Activated T-cell treated with anti-CD3 and anti-CD28 coated beads, Interleukin-2, amount 50 U/mL, for 72 hours (primary cell): ENCODE results near the gene FGD3. TPM values are rescaled to one million over a fixed set of nuclear protein-coding genes. Genes with fewer than 3 reads are reported as not detected.
"Not testable (repeated sequence)": the region's sequence is repeated elsewhere in the genome, so short reads cannot be mapped to it uniquely, and the experiment has no call there.

Source experiments
- ATAC-seq, 2 donors: fragments of 150-1000 bp; cut with Tn5 transposase; replicated peaks in 1 of 2; 2 replicates each; pipeline ENCODE4 v1.10.0; 2021; ENCODE audit warnings: moderate library complexity in 2 of 2, mild to moderate bottlenecking in 1 of 2
- DNase-seq, 2 donors: peaks; one replicate each; pipeline ENCODE4 v3.0.0; 2021 to 2022; ENCODE audit warnings: mixed read lengths in 1 of 2
- H3K27ac Mint-ChIP-seq: one replicate; pipeline ENCODE4 v1.8.0; 2022; ENCODE audit warnings: mild to moderate bottlenecking, moderate library complexity, mixed read lengths
- H3K27me3 Mint-ChIP-seq: one replicate; pipeline ENCODE4 v1.8.0; 2022; ENCODE audit warnings: low read depth, mixed read lengths
- H3K36me3 Mint-ChIP-seq, 2 donors: one replicate each; pipeline ENCODE4 v1.8.0; 2022; ENCODE audit warnings: mixed read lengths in 2 of 2, mild to moderate bottlenecking in 1 of 2; ENCODE audit not compliant: insufficient read depth in 2 of 2
- H3K4me1 Mint-ChIP-seq: one replicate; pipeline ENCODE4 v1.8.0; 2022; ENCODE audit warnings: low read depth, mixed read lengths
- H3K4me3 Mint-ChIP-seq, 2 donors: one replicate each; pipeline ENCODE4 v1.8.0; 2022; ENCODE audit warnings: mild to moderate bottlenecking in 2 of 2, mixed read lengths in 2 of 2, moderate library complexity in 2 of 2
- H3K9me3 Mint-ChIP-seq, 2 donors: one replicate each; pipeline ENCODE4 v1.8.0; 2022; ENCODE audit warnings: mixed read lengths in 2 of 2
- total RNA-seq, 2 donors: library from RNA; stranded (reverse); gene quantifications; one replicate each; pipeline ENCODE4 v1.2.3, GENCODE V29; 2022

FGD3 gene
- total RNA-seq, 2 donors from 2014 or later, result 66.2 to 72.9 TPM

- peak overlapping the region; percentile 75 for H3K27ac Mint-ChIP-seq
- no peaks in the 10 kb centered on the region for H3K27me3 Mint-ChIP-seq
- no peaks in the 10 kb centered on the region for H3K9me3 Mint-ChIP-seq
- H3K36me3 Mint-ChIP-seq, result peaks cover 12 to 34% of the 10 kb centered on the region in 2 donors
- ATAC-seq (no peak), DNase-seq (no peak)
- H3K4me1 Mint-ChIP-seq, result peaks cover 12% of the 10 kb centered on the region
- H3K4me3 Mint-ChIP-seq, result no peak overlapping the region
These were observed 62.2 kb downstream of the FGD3 start for GRCh38 chr9:93009337-93010015.

GRCh38 chr9:93010056-93010455 is 62.7 kb downstream of the FGD3 start:
- peaks cover 15 to 37% of the 10 kb centered on the region in 2 donors for H3K36me3 Mint-ChIP-seq
- DNase-seq, result no peak
- H3K4me3 Mint-ChIP-seq, result no peak overlapping the region
- no peak for ATAC-seq
- H3K9me3 Mint-ChIP-seq, result no peaks in the 10 kb centered on the region
- no peak overlapping the region for H3K27ac Mint-ChIP-seq
- peaks cover 11% of the 10 kb centered on the region for H3K4me1 Mint-ChIP-seq
- no peaks in the 10 kb centered on the region for H3K27me3 Mint-ChIP-seq

- H3K4me1 Mint-ChIP-seq, result peaks cover 11% of the 10 kb centered on the region
- DNase-seq, result no peak
- H3K4me3 Mint-ChIP-seq, result no peak overlapping the region
These were observed 63.4 kb downstream of the FGD3 start for GRCh38 chr9:93010704-93011103.

GRCh38 chr9:93011114-93011513 is 63.8 kb downstream of the FGD3 start:
- no peaks in the 10 kb centered on the region for H3K9me3 Mint-ChIP-seq
- H3K4me3 Mint-ChIP-seq, result no peak overlapping the region
- ATAC-seq (no peak), DNase-seq (no peak)
- no peaks in the 10 kb centered on the region for H3K27me3 Mint-ChIP-seq
- peaks cover 11% of the 10 kb centered on the region for H3K4me1 Mint-ChIP-seq
- peaks cover 12 to 38% of the 10 kb centered on the region in 2 donors for H3K36me3 Mint-ChIP-seq
- H3K27ac Mint-ChIP-seq, result no peak overlapping the region

More at GRCh38 chr9:93010704-93011103, 63.4 kb downstream of the FGD3 start:
- Mint-ChIP-seq H3K27ac (peak overlapping the region; percentile 38), H3K9me3 (no peaks in the 10 kb centered on the region), H3K36me3 (peaks cover 15 to 39% of the 10 kb centered on the region in 2 donors), H3K27me3 (no peaks in the 10 kb centered on the region)
- no peak for ATAC-seq

- Mint-ChIP-seq H3K27me3 (no peaks in the 10 kb centered on the region), H3K36me3 (peaks cover 10 to 32% of the 10 kb centered on the region in 2 donors), H3K27ac (no peak overlapping the region), H3K4me1 (peaks cover 13% of the 10 kb centered on the region), H3K9me3 (no peaks in the 10 kb centered on the region), H3K4me3 (no peak overlapping the region)
- DNase-seq (no peak), ATAC-seq (no peak)
These were observed 65.9 kb downstream of the FGD3 start for GRCh38 chr9:93012963-93013855.

GRCh38 chr9:93013856-93014582 is 66.7 kb downstream of the FGD3 start:
- ATAC-seq (no peak), DNase-seq (no peak)
- Mint-ChIP-seq H3K9me3 (no peaks in the 10 kb centered on the region), H3K36me3 (peaks cover 10 to 27% of the 10 kb centered on the region in 2 donors), H3K27ac (no peak overlapping the region), H3K4me3 (no peak overlapping the region), H3K27me3 (no peaks in the 10 kb centered on the region), H3K4me1 (peaks cover 10% of the 10 kb centered on the region)

- not testable (repeated sequence) for H3K27ac Mint-ChIP-seq, H3K9me3 Mint-ChIP-seq, H3K27me3 Mint-ChIP-seq, H3K4me3 Mint-ChIP-seq, ATAC-seq, DNase-seq
- peaks cover 14% of the 10 kb centered on the region for H3K4me1 Mint-ChIP-seq
- peaks cover 12 to 21% of the 10 kb centered on the region in 2 donors for H3K36me3 Mint-ChIP-seq
These were observed 67.9 kb downstream of the FGD3 start for GRCh38 chr9:93015190-93015589.

GRCh38 chr9:93017621-93018020 is 70.3 kb downstream of the FGD3 start:
- H3K27ac Mint-ChIP-seq, result no peak overlapping the region
- DNase-seq, result no peak
- no peaks in the 10 kb centered on the region for H3K27me3 Mint-ChIP-seq

GRCh38 chr9:93020151-93020550 is 72.8 kb downstream of the FGD3 start:
- ATAC-seq (no peak), DNase-seq (no peak)
- peaks cover 49% of the 10 kb centered on the region for H3K4me1 Mint-ChIP-seq

More at GRCh38 chr9:93017621-93018020, 70.3 kb downstream of the FGD3 start:
- Mint-ChIP-seq H3K9me3 (no peaks in the 10 kb centered on the region), H3K4me1 (peaks cover 26% of the 10 kb centered on the region), H3K4me3 (no peak overlapping the region), H3K36me3 (peaks cover 10 to 21% of the 10 kb centered on the region in 2 donors)
- no peak for ATAC-seq

GRCh38 chr9:93020771-93021670 is 73.7 kb downstream of the FGD3 start:
- Mint-ChIP-seq H3K4me3 (peak overlapping the region in 1 of 2 donors; percentile 20), H3K4me1 (peaks cover 55% of the 10 kb centered on the region)

More at GRCh38 chr9:93020151-93020550, 72.8 kb downstream of the FGD3 start:
- no peaks in the 10 kb centered on the region for H3K27me3 Mint-ChIP-seq
- no peaks in the 10 kb centered on the region for H3K9me3 Mint-ChIP-seq
- peak overlapping the region; percentile 54 for H3K27ac Mint-ChIP-seq
- no peak overlapping the region for H3K4me3 Mint-ChIP-seq
- H3K36me3 Mint-ChIP-seq, result peaks cover 6 to 14% of the 10 kb centered on the region in 2 donors

GRCh38 chr9:93022066-93022465 is 74.7 kb downstream of the FGD3 start:
- Mint-ChIP-seq H3K27me3 (no peaks in the 10 kb centered on the region), H3K9me3 (no peaks in the 10 kb centered on the region), H3K4me1 (peaks cover 63% of the 10 kb centered on the region), H3K36me3 (peaks cover 6 to 10% of the 10 kb centered on the region in 2 donors), H3K4me3 (no peak overlapping the region), H3K27ac (no peak overlapping the region)
- DNase-seq (no peak), ATAC-seq (no peak)

More at GRCh38 chr9:93020771-93021670, 73.7 kb downstream of the FGD3 start:
- DNase-seq, result peak; percentile 52 to 63
- ATAC-seq, result peak; percentile 81 to 90
- Mint-ChIP-seq H3K27me3 (no peaks in the 10 kb centered on the region), H3K9me3 (no peaks in the 10 kb centered on the region), H3K27ac (peak overlapping the region; percentile 42), H3K36me3 (peaks cover 6 to 10% of the 10 kb centered on the region in 2 donors)
